Endometrial microvascular endothelial cells (primary cell): ENCODE measurements around the gene STX1B. TPM values are rescaled to one million over a fixed set of nuclear protein-coding genes. Genes with fewer than 3 reads are reported as not detected.

Experiments
- in situ Hi-C: cut with HindIII; loops from 2 replicates; pipeline ENCODE4 v1.10.0; 2017; ENCODE audit warnings: low sequenced_read_pairs, low pct_unique_long_range_greater_than_20kb; ENCODE audit errors: inconsistent ontology term
- total RNA-seq: library from RNA; depleted of rRNA; stranded (reverse); fragments of >200 nt; gene quantifications from one replicate; pipeline ENCODE4 v1.2.3, GENCODE V29; 2015; ENCODE audit errors: inconsistent ontology term

STX1B gene
- total RNA-seq, 1 donor from 2014 or later = not detected

- in situ Hi-C loops = no loop called here
Measured at GRCh38 chr16:30998852-30999761, 11.3 kb downstream of the STX1B start.

DNA sequence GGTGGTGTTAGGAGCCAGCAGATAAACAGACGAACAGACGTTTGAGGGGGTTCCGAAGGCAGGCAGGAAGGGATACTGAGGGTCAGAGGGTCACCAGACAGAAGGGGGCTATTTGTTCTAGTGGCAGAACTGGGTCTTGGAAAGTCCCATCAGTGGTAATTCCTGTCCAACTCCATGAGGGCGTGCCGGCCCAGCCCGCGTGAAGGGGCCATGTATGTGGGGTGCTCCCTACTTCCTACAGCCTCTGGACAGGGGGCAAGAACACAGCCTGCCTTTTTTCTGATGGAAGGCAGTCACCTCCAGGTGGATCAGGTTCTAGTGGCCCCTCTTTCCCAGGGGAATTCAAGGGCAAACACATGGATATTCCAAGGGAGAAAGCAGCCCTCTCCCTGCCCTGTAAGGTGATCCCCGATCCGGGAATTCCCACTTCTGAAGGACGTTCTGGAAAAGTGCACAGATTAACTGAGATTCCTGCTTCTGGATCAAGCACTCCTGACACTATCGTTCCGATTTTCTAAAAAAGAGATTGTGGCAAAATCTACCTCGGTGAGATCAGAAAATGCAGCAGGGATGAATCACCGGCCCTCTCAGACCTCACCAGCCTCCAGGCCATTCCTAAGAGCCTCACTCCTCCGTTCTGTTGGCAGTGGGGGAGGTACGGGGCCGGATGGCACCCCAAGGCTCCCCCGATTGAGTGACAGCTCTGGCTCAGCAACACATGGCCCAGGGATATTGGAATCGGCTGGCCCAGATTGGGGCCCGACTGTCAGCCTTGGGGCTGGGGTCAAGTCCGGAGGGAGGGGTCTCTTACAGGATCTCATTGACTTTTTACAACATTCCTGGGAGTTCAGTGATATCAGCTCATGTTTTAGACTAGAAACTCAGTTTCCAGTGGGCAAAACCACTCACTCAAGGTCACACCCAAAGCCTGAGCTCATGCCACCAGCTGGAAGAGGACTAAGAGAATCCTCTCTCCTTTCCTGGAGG is 12.4 kb downstream of the STX1B start:
- in situ Hi-C loops = no loop called here

- in situ Hi-C loops = no loop called here
Measured at GRCh38 chr16:30996985-30997724, 13.3 kb downstream of the STX1B start.

- in situ Hi-C loops = no loop called here
Measured at GRCh38 chr16:30996324-30996984, 14.0 kb downstream of the STX1B start.

- in situ Hi-C loops = no loop called here
Measured at GRCh38 chr16:30995927-30996323, 14.5 kb downstream of the STX1B start.

DNA sequence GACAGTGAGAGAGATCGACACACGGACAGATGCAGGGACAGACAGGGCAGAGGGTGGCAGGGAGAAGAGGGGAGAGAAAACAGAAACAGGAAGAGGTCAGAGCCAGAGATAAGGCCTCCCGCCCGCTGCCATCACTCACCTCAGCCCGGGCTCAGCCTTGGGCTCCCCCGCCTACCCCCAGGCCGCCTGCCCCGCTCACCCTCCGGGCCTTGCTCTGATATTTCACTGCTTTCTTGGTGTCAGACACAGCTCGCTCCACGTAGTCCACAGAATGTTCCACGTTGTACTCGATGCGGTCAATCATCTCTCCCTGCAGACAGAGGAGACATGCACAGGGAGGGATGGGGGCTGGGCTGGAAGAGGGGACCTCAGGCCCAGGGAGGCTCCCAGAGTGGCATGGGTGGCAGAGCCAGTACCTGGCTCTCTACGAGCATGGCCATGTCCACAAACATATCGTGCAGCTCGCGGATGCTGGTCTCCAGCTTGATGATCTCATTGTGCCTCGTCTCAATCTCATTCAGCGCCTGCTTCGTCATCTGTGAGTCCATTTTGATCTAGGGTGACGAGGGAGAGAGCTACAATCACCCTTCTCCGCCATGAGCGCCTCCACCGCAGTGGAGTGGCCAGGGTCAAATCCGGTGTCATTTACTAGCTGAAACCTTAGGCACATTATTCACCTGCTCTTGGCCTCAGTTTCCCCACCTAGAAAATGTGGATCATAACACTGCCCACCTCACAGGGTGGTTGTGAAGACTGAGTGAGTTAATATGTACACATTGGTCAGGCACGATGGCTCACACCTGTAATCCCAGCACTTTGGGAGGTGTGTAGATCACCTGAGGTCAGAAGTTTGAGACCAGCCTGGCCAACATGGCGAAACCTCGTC is 17.3 kb downstream of the STX1B start:
- in situ Hi-C loops = no loop called here

GRCh38 chr16:30992276-30992780 is 18.1 kb downstream of the STX1B start:
- in situ Hi-C loops = no loop called here

DNA sequence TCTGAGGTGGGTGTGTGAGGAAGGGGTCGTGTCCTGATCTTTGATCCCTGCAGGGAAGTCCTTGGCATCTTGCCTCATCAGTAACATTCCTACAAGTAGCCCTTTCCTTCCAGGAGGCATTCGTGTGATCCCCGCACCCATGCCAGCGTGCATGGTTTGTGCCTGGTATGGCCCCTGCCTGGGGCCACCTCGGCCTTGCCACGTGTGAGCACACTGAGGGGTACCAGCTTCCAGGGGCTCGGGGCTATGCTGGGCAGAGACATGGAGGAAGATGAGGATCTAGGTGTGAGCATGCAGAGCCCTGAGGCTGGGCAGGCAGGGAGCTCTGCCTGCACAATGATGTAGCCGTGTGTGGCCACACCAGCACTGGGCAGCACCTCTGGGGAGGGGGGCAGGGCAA is 19.4 kb downstream of the STX1B start:
- in situ Hi-C loops = no loop called here

GRCh38 chr16:30990105-30990504 is 20.3 kb downstream of the STX1B start:
- in situ Hi-C loops = no loop called here

DNA sequence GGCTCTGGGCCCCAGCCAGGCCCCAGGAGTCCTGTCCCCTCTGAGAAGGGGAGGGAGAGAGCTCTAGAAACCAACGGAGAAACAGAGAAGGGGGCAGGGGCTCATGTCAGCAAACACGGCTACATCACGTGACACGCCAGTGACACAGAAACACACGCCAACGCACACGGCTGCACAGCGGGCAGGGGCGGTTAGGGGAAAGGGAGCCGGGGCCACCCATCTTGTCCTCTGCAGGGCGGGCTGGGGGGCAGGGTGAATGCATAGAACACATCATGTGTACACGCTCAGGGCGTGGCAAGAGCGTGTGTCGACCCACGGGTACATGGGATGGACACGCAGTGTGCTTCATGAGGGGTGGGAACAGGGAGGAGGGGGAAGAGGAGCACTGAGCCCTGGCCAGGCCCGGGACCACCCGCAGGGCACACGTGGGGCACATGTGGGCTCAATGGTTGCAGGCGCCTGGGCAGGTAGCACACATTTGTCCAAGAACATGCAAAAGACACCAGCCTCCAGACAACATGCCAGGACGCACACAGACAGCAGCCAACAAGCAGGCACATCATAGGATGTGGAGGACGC is 20.9 kb downstream of the STX1B start:
- in situ Hi-C loops = no loop called here

- in situ Hi-C loops = no loop called here
Measured at GRCh38 chr16:30987581-30988190, 22.8 kb downstream of the STX1B start.

DNA sequence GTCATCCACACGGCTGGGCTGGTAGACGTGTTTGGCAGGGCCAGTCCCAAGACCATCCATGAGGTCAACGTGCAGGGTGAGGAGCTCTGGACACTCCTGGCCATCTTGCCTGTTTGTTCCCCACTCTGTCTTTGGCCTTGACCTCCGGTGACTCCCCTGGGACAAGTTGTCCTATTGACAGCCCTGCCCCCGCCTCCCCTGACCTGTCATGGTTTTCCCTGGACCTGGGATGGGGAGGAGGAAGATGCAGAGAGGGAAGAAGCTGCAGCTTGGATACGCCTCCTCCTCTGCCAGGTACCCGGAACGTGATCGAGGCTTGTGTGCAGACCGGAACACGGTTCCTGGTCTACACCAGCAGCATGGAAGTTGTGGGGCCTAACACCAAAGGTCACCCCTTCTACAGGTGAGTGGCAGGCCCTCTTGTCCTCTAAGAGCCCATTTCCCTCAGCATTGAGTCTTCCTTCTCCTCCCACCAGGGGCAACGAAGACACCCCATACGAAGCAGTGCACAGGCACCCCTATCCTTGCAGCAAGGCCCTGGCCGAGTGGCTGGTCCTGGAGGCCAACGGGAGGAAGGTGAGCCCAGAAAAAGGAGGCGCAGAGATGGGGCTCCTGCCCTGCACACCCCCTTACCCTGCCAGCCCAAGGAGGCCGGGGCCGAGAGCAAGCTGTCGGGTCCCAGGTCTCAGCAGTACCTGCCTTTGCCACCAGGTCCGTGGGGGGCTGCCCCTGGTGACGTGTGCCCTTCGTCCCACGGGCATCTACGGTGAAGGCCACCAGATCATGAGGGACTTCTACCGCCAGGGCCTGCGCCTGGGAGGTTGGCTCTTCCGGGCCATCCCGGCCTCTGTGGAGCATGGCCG is 24.1 kb downstream of the STX1B start:
- in situ Hi-C loops = no loop called here

DNA sequence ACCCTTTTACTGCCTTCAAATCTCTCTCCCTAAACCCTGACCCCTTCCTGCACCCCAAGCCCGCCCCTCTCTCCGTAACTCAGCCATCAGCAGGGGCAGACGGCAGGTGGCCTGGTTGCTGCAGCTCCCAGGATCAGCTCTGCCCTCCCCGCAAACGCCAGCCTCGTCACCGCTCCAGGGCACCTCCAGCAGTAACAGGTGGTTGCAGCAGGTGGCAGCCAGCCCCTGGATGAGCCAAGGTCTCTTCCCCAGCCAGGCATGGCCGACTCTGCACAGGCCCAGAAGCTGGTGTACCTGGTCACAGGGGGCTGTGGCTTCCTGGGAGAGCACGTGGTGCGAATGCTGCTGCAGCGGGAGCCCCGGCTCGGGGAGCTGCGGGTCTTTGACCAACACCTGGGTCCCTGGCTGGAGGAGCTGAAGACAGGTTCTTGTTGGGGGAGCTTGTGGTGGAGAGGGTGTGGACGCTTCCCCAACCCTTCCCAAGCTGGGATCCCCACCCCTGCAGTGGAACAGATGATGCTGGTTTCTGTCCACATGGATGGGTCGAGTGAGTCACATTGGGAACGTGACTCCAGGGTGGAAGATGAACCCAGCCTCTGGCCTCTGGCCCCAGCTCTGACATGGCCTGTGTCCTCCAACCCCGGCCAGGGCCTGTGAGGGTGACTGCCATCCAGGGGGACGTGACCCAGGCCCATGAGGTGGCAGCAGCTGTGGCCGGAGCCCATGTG is 24.9 kb downstream of the STX1B start:
- in situ Hi-C loops = no loop called here

DNA sequence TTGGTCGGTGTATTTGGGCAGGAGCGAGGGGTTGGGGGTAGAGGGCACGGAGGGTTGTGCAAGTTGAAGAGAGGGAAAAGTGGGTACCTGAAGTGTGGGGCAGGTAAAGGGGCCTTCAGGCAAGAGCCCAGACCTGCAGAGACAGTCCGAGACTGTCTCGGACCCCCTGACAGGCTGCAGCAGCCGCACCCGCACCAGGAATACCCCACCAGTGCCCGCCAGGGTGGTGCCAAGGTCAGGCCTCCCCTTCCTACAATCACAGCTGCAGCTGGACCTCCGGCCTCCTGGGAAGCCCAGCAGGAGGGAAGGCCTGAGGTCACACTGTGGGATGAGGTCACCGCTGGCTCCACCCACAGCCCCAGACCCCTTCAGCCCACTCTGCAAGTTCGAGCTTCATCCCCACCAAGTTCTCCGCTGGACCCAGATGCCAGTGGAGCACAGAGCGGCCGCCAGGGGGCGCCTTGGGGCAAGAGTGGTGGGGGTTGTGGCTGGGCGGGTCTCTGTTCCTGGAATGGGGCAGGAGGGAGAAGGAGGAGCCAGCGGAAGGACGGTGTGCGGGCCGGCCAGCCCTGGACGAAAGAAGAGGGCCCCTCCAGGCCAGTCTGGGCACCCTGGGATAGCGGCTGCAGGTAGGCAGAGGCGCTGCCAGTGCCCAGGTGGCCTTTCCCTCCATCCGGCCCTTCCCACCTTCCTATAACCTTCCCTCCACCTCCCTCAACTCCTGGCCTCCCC is 25.6 kb downstream of the STX1B start, which contains the start of gene HSD3B7:
Gene HSD3B7 (plus strand): TSS at position 539 of the 732 bp plus-strand sequence. CDS start 452 bp downstream, outside the sequence.
- in situ Hi-C loops = no loop called here
